GM21786 (cell line): ENCODE data around the gene MYADM.
"Not testable (repeated sequence)": the region's sequence is repeated elsewhere in the genome, so short reads cannot be mapped to it uniquely, and the experiment has no call there.

Experiments
- ATAC-seq: cut with Tn5 transposase; IDR thresholded peaks from one replicate; pipeline ENCODE4 v1.9.1; 2021; ENCODE audit not compliant: unreplicated experiment

The MYADM gene, protein sequence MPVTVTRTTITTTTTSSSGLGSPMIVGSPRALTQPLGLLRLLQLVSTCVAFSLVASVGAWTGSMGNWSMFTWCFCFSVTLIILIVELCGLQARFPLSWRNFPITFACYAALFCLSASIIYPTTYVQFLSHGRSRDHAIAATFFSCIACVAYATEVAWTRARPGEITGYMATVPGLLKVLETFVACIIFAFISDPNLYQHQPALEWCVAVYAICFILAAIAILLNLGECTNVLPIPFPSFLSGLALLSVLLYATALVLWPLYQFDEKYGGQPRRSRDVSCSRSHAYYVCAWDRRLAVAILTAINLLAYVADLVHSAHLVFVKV

DNA sequence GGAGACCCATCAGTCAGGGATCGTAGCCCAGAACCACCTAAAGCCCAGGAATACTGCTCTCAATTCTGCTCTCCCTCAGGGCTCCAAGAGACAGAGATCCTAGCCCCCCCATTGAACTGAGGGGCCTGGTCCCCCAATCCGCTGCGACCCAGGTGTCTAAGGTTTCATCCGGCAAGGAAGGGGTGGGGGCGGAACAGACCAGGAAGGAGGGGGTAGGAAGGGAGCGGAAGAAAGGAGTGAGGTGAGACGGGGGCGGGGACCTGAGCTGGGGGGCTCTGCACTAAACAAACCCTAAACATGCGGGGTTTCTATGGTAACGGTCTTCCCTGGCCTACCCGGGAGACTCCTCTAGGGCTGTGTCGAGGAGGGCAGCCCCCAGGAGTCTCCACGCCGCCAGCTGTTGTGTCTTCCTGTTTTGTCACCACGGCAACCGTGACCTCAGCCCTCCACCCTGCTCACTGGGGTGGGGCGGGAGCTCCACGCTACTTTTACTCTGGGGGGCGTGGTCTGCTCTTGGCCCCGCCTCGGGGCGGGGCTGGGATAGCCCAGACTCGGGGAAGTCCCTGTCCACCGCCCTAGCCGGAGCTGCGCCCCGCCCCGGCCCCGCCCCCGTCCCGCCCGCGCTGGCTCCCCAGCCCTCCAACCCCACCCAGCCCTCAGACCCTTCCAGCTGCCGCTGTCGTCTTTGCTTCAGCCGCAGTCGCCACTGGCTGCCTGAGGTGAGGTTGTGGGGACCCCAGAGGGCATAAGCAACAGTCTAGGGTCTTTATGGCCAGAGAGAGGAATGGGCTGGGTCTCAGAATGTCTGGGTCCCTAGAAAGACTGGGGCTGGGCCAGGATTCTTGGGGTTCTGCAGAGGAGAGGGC, at the start of gene MYADM:
Gene MYADM, plus strand, starts transcription at position 659 of the 866 bp plus-strand sequence. CDS start 5,647 bp downstream, outside the sequence.
- ATAC-seq: peak; percentile 77

DNA sequence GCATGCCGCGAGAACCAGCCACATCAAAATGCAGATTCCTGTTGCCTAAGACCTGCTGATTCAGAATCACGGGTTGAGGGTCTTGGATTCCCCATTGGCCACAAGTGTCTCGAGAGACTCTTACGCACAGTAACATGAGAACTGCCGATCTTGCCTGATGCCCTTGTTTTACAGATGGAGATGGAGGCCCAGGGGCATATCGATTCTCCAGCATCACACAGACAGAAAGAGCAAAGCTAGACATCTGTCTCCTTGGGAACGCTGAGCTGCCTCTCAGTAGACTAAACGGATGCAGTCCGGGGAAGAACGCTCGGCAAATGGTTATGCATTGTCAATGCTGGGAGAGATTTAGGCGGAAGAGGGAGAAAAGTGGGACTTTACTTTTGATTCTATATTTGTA, 48.9 kb upstream of the MYADM start:
- ATAC-seq: no peak

DNA sequence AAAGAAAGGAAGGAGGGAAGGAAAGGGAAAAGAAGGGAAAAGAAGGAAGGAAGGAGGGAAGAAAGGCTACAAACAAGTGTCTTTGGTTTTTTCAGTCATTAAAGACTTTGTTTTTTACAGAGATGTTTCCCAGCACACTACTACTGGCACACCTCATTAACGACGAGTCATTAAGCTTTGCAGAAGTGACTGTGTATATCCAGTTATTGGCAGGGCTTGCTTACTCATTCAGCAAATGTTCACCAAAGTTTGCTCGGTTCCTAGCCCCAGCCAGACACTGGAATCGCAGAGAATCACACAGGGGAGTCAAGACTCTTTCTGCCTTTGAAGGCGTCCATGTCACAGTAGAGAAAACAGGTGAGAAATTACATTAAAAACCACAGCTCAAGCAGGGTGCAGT, 47.8 kb upstream of the MYADM start:
- no peak for ATAC-seq

DNA sequence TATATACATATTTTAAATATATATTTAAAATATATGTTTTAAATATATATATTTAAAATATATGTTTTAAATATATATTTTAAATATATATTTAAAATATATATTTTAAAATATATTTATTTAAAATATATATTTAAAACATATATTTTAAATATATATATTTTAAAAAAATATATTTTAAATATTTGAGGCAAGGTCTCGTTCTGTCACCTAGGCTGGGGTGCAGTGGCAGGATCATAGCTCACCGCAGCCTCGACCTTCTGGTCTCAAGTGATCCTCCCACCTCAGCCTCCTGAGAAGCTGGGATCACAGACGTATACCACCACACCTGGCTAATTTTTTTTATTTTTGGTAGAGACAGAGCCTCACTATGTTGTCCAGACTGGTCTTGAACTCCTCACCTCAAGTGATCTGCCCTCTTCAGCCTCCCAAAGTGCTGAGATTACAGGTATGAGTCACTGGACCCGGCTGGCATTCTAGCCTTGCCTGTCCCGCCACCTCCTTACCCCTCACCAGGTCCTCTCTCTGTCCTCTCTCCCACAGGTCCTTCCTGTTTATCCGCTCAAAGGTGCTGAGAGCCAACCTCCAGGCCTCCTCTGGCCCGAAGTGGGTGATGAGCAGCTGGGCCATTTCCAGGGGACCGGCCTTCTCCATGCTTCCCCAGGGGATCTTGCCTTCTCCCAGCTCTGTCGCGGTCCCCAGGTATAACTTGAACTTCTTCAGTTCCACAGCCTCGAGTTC, 44.1 kb upstream of the MYADM start:
- no peak for ATAC-seq

DNA sequence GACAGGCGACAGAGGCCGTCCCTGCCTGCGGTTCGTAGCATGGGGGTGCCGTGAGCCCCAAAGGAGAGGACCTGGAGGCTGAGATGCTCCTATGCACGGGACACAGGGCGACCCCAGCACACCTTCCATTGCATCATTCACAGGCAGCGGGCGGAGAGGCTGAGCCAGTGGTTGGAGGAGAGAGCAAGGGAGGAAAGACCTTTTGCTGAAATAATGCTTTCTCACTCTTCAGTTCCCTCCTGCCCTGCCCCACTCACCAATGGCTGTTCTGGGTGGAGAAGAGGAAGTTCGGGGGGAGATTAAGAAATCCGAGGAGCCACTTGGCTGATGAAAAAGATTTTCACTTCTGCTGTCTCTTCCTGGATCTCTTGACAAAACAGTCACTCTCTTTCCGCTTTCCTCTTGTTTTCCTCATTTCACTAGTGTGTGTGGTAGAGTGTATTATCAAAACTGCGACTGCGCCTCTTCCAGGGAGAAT, 43.5 kb upstream of the MYADM start, which contains the start of gene NLRP12:
Gene NLRP12, minus strand, starts transcription at position 181 of the 478 bp plus-strand sequence. Its CDS starts 140 bp downstream, at position 41.
- no peak for ATAC-seq

DNA sequence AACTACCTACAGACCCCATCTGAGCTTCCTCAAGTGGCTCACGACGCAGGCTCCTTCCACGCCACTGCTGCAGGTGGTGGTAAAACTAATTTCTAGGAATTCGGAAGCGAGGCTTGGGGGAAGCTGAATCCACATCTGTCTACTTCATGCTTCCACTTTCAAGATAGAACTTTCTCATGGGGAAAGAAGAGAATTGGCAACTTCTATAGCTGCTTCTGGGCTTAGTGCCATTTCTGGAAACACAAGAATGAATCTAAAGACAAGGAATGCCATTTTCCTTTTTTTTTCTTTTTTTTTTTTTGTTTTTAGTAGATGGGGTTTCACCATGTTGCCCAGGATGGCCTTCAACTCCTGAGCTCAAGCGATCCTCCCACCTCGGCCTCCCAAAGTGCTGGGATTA, 40.8 kb upstream of the MYADM start:
- no peak for ATAC-seq

DNA sequence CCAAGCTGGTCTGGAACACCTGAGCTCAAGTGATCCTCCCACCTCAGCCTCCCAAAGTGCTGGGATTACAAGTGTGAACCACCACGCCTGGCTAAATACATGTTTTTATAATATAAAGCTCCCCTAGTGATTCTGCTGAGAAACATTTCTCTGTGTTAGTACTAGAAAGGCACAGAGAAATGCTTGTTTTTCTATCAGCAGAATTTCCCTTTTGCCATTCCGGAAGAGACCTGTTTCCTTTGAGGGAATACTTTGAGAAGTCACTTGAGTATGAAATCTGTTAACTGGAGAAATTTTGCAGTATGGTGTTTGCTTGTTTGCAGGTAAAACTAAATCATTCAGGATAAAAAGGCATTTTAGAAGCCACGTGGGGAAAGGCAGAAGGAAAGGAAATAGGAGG, 39.2 kb upstream of the MYADM start:
- no peak for ATAC-seq

DNA sequence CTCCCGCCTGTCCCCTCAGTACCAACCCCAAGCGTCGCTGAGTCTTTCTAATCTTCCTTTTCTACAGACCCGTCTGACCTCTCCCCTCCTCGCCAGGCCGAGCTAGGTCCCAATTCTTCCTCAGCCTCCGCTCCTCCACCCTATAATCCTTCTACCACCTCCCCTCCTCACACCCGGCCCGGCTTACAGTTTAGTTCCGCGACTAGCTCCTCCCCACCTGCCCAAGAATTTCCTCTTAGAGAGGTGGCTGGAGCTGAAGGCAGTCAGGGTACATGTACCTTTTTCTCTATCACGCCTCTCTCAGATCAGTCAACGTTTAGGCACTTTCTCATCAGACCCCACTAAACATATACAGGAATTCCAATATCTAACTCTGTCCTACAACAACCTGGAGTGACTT, 34.8 kb upstream of the MYADM start:
- ATAC-seq: not testable (repeated sequence)

DNA sequence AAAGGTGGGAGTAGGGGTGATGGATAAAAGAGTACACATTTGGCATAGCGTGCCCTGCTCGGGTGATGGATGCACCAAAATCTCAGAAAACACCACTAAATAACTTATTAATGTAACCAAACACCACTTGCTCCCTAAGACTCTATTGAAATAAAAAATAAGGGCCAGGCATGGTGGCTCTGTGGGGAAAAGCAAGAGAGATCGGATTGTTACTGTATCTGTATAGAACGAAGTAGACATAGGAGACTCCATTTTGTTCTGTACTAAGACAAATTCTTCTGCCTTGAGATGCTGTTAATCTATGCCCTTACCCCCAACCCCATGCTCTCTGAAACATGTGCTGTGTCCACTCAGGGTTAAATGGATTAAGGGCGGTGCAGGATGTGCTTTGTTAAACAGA, 29.2 kb upstream of the MYADM start:
- ATAC-seq: not testable (repeated sequence)

DNA sequence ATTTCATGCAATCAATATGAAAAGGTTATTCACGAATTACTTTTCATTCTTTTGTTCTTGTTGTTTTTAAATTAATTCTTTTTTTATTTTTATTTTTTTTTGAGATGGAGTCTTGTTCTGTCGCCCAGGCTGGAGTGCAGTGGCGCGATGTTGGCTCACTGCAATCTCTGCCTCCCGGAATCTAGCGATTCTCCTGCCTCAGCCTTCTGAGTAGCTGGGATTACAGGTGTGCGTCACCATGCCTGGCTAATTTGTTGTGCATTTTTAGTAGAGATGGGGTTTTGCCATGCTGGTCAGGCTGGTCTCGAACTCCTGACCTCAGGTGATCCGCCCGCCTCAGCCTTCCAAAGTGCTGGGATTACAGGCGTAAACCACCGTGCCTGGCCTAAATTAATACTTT, 27.4 kb upstream of the MYADM start:
- ATAC-seq: not testable (repeated sequence)

DNA sequence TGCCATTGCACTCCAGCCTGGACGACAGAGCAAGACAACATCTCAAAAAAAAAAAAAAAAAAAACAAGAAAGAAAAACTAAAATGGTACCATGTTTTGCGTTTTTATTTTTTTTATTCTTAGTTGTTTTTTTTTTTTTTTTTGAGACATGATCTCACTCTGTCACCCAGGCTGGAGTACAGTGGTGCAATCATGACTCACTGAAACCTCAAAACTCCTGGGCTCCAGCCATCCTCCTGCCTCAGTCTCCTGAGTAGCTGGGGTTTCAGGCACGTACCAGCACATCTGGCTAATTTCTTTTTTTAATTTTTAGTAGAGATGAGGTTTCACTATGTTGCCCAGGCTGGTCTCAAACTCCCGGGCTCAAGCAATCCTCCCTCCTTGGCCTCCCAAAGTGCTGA, 26.8 kb upstream of the MYADM start:
- ATAC-seq: not testable (repeated sequence)

DNA sequence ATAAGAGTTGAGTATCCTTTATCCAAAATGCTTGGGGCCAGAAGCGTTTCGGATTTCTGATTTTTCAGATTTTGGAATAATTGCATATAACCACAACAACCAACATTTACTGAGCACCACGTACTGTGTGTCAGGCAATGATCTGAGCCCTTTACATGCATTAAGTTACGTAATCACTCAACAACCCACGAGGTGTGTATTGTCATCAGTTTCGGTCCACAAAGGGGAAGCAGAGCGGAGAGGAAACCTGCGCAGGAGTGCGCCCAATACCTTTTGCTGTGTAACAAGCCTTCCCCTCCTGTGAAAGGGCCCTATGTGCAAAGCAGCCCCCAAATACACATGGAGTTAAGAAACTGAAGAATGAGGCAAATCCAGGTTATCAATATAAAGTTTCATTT, 22.8 kb upstream of the MYADM start:
- ATAC-seq: no peak

DNA sequence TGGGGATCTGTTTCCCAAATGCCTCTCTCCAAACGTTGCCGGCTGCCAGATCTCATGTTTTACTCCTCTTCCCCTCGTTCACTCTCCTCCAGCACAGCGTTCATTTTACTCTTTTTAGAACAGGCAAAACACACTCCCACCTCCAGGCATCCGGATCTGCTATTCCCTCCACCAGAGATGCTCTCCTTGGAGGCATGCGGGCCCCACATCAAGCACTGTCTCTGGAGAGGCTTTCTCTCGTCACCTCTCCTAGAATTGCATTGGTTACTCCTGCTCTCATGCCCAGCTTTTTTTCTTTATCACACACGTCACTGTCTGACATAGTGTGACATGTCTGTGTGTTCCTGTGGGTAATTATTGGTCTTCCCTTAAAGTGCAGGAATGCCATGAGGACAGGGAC, 20.1 kb upstream of the MYADM start:
- ATAC-seq: no peak

DNA sequence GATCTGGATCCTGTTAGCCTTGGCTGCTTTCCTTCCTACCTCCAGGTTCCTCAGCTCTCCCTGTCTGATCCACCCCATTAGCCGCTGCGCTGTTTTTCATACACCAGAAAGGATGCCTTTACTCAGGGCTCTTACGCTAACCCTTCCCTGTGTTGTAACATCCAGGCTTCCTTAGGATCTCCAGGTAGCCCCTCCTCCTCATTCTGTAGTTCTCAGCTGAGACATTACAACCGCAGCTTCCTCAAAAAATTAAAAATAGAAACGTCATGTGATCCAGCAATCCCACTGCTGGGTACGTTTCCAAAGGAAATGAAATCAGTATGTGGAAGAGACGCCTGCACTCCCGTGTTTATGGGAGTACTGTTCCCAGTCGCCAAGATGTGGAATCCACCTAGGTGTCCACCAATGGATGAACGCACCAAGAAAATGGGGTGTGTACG, 18.4 kb upstream of the MYADM start:
- ATAC-seq: no peak

DNA sequence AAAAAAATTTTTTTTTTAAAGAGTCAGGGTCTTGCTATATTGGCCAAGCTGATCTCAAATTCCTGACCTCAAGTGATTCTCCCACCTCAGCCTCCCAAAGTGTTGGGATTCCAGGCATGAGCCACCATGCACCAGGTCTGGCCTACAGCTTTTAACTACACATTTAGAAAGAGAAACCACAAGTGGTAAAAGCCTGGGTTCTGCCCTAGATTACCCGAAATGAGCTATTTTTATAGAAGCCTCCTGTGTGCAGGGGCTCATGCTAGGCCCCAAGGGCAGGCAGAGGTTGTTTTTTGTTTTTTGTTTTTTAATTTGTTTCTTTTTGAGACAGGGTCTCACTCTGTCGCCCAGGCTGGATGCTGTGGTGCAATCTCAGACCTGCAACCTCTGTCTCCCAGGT, 14.0 kb upstream of the MYADM start:
- no peak for ATAC-seq

DNA sequence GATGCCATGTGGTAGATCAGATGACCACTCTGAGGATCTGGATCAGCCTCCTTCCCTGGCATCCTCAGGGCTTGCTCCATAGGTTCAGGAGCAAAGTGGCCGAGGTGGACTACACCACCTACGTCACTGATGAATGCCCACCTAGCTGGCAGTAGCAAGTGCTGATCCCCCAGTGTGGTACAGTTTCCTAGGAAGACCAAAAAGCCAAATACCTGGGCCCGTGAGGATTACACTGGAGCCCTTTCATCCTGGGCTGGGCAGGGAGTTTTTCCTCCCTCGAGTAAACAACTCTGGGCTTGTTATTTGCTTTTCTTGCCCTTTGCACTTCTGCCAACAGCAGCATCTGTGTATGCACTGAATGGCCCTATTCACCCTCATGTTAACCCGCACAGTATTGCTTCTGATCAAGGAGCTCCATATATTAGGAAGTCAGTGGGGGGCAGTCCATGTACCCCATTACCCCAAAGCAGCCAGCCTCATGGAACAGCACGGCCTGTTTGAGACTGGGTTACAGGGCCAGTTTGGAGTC, 3.3 kb upstream of the MYADM start:
- no peak for ATAC-seq

DNA sequence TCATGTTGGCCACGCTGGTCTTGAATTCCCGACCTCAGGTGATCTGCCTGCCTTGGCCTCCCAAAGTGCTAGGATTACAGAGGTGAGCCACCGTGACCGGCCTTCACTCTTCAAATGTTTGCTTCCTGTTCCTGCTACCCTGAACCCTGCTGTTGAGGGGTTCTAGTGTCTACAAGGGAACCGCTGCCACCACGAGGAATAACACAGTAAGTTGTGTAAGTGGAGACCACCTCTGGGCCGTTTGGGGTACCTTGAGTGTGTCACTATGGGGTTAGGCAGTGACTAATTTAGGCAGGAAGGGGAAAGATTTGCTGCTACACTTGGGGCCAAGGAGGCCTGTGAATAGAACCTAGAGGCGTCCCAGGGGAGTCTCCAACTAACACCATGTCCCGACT, 2.2 kb upstream of the MYADM start:
- ATAC-seq: no peak

DNA sequence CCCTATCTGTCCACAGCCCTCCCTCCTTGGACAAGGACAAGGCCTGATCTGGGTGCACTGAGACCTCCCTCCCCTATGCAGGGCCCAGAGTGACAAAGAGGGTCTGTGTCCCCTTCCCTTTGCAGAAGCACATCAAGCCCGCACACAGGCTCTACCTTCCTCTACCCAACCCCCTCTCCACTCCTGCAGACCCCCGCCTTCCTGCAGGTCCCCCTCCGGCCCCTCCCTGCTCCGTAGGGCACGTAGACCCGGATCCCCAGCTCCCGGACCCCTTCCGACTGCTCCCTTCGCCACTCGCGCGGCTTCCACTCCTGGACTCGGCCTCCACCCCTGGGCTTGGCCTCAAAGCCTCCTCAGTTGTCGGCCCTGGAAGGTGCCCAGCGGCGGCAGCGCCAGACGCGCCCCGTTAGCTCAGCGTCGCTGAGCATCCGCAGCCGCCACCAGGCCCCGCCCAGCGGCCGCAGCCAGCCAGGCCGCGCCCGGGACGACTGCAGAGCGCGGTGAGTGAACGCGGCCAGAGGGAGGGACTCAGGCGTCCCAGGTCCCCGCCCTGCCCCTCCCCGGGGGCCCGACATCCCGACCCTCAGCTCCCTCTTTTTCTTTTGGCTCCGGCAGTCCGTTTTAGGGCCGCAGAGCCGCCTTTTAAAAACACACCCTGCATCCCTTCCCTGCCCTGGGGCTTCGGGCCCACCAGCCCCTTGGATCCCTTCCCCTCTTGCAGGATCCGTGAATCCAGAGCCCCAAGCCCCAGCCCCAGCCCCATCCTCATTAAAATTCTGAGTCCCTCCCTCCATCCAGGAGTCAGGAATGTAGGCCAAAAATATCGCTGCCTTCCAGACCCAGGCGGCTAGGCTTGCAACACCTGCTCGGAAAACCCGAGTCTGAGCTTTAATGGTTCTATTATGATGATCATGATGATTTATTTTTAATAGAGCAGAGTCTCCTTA, 1.5 kb upstream of the MYADM start:
- ATAC-seq: no peak

DNA sequence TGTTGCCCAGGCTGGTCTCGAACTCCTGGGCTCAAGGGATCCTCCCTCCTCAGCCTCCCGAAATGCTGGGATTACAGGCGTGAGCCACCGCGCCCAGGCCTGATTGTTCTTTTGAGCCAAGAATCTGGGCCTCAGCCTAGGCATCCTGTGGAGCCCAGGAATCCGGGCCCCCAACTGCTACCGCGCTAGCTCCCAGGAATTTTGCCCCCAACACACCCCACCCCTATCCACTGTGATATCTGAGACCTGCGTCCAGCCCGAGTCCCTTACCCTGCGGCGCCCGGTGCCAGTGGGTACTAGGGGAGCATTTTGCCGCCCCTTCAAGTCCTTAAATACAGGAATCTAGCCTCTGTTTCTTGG, 838 bp upstream of the MYADM start:
- ATAC-seq: no peak
